ENCODE data around the gene MCM5. TPM values are rescaled to one million over a fixed set of nuclear protein-coding genes. Genes with fewer than 3 reads are reported as not detected.
A peak's percentile ranks its signal among the peaks of the same experiment; 100 is the strongest.

Gene MCM5
- total and polyA plus RNA-seq, 2 of the 13 experiments (the other 11 are each of a cell fraction or from before 2014, with no cell fraction given): 40.2 to 93.5 TPM

DNA sequence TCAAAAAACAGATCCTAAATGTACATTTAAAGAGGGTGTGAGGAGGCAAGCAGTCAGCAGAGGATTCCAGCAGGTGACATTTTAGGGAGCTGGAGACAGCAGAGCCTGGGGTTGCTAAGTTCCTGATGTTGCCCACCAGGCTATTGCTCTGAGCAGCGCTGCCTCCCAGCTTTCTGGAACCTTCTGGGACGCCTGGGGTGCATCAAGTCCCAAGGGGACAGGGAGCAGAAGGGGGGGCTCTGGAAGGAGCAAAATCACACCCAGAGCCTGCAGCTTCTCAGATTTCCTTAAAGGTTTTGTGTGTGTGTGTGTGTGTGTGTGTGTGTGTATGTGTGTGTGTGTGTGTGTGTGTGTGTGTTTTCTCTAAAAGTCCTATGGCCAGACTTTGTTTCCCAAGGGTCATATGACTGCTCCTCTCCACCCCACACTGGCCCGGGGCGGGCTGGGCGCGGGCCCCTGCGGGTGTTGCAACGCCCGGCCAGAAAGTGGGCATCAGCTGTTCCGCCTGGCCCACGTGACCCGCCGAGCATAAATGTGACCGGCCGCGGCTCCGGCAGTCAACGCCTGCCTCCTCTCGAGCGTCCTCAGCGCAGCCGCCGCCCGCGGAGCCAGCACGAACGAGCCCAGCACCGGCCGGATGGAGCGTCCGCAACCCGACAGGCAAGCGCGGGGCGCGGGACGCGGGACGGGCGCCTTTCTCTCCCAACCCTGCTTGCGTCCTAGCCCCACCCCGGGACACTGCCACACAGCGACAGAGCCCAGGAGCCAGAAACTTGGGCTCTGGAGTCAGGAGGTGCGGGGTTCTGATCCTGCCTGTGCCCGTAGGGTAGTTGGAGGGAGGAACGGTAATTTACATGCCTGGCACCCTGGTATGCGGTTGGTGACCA lies 19.2 kb upstream of the MCM5 start, which contains the start of gene HMOX1 (continued):
- TF ChIP-seq ZNF83 (CRISPR knock-in tag; IDR thresholded peaks at IDR 0.05; ENCODE audit: borderline replicate concordance): no peak
- TF ChIP-seq, protein P1, sequence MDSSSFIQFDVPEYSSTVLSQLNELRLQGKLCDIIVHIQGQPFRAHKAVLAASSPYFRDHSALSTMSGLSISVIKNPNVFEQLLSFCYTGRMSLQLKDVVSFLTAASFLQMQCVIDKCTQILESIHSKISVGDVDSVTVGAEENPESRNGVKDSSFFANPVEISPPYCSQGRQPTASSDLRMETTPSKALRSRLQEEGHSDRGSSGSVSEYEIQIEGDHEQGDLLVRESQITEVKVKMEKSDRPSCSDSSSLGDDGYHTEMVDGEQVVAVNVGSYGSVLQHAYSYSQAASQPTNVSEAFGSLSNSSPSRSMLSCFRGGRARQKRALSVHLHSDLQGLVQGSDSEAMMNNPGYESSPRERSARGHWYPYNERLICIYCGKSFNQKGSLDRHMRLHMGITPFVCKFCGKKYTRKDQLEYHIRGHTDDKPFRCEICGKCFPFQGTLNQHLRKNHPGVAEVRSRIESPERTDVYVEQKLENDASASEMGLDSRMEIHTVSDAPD (CRISPR knock-in tag; IDR thresholded peaks at IDR 0.05): no peak
- no peak for TF ChIP-seq ZNF451 (CRISPR knock-in tag; IDR thresholded peaks at IDR 0.05)
- TF ChIP-seq NCOA5 (CRISPR knock-in tag; IDR thresholded peaks at IDR 0.05): no peak
- no peak for TF ChIP-seq HHEX (CRISPR knock-in tag; IDR thresholded peaks at IDR 0.05)
- peak; percentile 54 for TF ChIP-seq ZBTB7B (CRISPR knock-in tag; IDR thresholded peaks at IDR 0.05)
- 0 out of 2 replicates have a peak, but pooled peaks have one; percentile 37 for TF ChIP-seq ZNF136 (CRISPR knock-in tag; IDR thresholded peaks at IDR 0.05; ENCODE audit: low read depth)
- no peak for TF ChIP-seq KDM4B (CRISPR knock-in tag; IDR thresholded peaks at IDR 0.05)
- peak; percentile 33; the same call in 1 of the 2 replicates for TF ChIP-seq ZNF792 (CRISPR knock-in tag; IDR thresholded peaks at IDR 0.05)
- TF ChIP-seq, protein P2, sequence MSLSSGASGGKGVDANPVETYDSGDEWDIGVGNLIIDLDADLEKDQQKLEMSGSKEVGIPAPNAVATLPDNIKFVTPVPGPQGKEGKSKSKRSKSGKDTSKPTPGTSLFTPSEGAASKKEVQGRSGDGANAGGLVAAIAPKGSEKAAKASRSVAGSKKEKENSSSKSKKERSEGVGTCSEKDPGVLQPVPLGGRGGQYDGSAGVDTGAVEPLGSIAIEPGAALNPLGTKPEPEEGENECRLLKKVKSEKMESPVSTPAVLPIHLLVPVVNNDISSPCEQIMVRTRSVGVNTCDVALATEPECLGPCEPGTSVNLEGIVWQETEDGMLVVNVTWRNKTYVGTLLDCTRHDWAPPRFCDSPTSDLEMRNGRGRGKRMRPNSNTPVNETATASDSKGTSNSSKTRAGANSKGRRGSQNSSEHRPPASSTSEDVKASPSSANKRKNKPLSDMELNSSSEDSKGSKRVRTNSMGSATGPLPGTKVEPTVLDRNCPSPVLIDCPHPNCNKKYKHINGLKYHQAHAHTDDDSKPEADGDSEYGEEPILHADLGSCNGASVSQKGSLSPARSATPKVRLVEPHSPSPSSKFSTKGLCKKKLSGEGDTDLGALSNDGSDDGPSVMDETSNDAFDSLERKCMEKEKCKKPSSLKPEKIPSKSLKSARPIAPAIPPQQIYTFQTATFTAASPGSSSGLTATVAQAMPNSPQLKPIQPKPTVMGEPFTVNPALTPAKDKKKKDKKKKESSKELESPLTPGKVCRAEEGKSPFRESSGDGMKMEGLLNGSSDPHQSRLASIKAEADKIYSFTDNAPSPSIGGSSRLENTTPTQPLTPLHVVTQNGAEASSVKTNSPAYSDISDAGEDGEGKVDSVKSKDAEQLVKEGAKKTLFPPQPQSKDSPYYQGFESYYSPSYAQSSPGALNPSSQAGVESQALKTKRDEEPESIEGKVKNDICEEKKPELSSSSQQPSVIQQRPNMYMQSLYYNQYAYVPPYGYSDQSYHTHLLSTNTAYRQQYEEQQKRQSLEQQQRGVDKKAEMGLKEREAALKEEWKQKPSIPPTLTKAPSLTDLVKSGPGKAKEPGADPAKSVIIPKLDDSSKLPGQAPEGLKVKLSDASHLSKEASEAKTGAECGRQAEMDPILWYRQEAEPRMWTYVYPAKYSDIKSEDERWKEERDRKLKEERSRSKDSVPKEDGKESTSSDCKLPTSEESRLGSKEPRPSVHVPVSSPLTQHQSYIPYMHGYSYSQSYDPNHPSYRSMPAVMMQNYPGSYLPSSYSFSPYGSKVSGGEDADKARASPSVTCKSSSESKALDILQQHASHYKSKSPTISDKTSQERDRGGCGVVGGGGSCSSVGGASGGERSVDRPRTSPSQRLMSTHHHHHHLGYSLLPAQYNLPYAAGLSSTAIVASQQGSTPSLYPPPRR (CRISPR knock-in tag; IDR thresholded peaks at IDR 0.05; ENCODE audit: borderline replicate concordance): peak; percentile 74; the same call in 1 of the 2 replicates
- TF ChIP-seq, protein P3, sequence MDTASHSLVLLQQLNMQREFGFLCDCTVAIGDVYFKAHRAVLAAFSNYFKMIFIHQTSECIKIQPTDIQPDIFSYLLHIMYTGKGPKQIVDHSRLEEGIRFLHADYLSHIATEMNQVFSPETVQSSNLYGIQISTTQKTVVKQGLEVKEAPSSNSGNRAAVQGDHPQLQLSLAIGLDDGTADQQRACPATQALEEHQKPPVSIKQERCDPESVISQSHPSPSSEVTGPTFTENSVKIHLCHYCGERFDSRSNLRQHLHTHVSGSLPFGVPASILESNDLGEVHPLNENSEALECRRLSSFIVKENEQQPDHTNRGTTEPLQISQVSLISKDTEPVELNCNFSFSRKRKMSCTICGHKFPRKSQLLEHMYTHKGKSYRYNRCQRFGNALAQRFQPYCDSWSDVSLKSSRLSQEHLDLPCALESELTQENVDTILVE (CRISPR knock-in tag; IDR thresholded peaks at IDR 0.05): 0 out of 2 replicates have a peak, but pooled peaks have one; percentile 61
- peak; percentile 48; the same call in 1 of the 2 replicates for TF ChIP-seq ZFP1 (CRISPR knock-in tag; IDR thresholded peaks at IDR 0.05)
- peak; percentile 88; the same call in 1 of the 2 replicates for TF ChIP-seq ZMYM4 (CRISPR knock-in tag; IDR thresholded peaks at IDR 0.05)
- TF ChIP-seq MED8 (CRISPR knock-in tag; IDR thresholded peaks at IDR 0.05; ENCODE audit: insufficient replicate concordance): peak; percentile 31
- no peak for TF ChIP-seq MIER2 (CRISPR knock-in tag; IDR thresholded peaks at IDR 0.05)
- no peak for TF ChIP-seq ZNF326 (CRISPR knock-in tag; IDR thresholded peaks at IDR 0.05; ENCODE audit: borderline replicate concordance)
- TF ChIP-seq ZBTB3 (CRISPR knock-in tag; IDR thresholded peaks at IDR 0.05; ENCODE audit: borderline replicate concordance, low read depth): peak; percentile 69; the same call in 1 of the 2 replicates
- TF ChIP-seq, protein P4, sequence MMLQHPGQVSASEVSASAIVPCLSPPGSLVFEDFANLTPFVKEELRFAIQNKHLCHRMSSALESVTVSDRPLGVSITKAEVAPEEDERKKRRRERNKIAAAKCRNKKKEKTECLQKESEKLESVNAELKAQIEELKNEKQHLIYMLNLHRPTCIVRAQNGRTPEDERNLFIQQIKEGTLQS (CRISPR knock-in tag; IDR thresholded peaks at IDR 0.05): peak; percentile 44; the same call in 1 of the 2 replicates
- 0 out of 2 replicates have a peak, but pooled peaks have one; percentile 44 for TF ChIP-seq RNF2 (conservative IDR thresholded peaks at IDR 0.05; ENCODE audit: low read depth)
- TF ChIP-seq, protein P5, sequence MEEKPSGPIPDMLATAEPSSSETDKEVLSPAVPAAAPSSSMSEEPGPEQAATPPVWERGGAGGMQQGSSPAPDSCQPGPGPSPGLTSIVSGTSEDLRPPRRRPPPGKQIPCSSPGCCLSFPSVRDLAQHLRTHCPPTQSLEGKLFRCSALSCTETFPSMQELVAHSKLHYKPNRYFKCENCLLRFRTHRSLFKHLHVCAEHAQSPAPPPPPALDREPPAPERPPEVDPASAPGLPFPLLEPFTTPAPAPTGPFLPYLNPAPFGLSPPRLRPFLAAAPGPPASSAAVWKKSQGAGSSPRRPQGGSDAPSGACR (CRISPR knock-in tag; IDR thresholded peaks at IDR 0.05): no peak
- TF ChIP-seq CHD2 (IDR thresholded peaks at IDR 0.05; ENCODE audit: low read depth, low read length): no peak

All from HepG2 (cell line).